HG03280 (cell line): ENCODE data around the gene PAX2.

Experiments
- ATAC-seq: cut with Tn5 transposase; IDR thresholded peaks from one replicate; pipeline ENCODE4 v1.9.1; 2021; ENCODE audit warnings: mild to moderate bottlenecking, moderate library complexity; ENCODE audit not compliant: unreplicated experiment

Gene PAX2

DNA sequence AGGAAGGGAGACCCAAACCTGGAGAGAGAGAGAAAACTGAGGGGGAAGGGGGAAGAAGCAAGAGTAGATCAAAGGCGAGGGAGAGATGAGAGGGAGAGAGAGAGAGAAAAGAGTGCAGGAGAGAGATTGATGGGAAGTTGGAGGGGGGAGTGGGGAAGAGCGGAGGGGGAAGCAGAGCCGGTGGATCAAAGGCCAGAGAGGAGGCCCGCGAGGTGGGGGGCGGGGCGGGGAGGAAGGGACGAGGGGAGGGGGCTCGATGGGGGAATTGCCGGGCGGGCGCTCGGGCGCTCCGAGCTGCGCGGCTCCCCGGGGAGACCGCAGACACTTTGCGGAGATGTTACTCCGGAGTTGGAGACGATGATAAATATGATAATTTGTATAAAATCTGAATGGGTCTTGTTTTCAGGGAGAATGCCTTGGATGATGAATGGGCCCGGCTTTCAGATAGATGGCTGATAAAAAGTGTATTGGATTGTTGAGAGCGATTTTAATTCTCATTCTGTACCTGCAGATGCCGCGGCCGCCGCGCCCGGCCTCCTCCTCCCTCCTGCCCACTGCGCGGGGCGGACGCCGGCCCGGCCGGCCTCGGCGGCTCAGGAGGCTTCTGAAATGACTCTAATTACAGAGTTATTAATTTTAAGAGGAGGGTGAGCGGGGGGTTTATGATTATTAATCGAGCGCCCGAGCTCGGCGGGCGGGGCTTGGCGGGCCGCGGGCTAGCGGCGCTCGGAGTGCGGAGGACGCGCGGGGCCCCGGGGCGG, 21.4 kb upstream of the PAX2 start:
- no peak for ATAC-seq

DNA sequence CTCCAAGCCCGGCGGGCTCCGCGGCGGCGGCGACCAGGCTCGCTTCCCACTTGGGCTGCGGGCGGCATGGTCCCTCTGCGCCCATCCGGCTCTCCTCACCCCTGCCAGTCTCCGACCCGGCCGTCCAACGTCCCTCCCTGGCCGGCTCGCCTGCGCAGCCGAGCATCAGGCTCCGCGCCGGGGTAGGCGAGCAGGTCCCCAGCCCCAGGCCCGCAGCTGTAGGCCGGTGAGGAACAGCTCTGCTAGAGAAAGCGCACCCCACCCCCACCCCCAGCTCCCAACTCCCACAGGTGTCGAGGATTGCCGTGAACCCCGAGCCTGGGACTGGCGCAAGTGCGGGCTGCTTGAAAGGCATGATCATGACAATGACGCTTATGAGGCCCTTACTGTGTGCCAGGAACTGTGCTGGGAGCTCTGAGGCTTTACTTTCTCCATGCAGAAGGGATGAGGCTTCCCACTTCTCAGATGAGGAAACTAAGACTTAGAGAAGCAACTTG, 20.8 kb upstream of the PAX2 start:
- no peak for ATAC-seq

DNA sequence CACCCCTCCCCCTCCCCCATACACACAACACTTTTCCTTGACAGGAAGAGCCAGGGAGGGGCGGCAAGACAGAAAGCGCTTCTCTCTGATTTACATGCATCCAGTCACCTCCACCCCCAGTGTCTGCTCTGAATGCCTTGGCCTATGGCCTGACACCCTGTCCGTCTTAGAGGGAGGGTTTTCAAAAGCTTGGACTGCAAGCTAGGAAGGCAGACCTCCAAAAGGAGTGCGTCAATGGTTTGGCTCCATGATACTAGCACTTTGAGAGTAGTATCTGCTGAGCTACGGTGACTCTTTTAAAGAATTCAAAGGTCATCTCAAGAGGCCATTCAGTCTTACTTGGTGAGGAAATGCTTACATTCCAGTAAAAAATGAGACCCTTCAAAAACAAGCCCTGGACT, 20.3 kb upstream of the PAX2 start:
- no peak for ATAC-seq

DNA sequence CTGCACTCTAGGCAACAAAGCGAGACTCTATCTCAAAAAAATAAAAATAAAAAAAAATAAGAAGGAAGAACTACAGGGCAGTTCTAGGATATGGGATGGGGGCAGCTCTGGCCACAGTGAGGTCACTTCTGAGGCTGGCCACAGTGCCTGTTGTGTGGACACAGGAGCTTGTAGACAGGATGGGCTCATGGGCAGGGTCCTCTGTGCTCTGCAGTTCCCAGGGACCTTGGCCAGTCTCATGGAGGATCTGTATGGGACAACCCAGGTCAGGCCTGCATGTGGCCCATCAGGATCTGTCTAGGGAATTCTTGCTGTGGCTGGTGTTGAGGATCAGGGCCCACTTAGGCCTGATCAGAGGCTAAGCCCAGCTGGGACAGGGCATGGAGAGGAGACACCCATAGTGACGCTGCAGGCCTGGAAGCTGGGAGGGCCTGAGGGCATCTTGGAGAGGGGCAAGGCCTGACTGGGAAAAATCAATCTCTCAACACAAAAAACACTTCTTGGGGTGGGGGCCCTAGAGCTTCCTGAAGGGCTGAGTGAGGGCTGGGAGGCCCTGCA, 19.4 kb upstream of the PAX2 start:
- ATAC-seq: no peak

DNA sequence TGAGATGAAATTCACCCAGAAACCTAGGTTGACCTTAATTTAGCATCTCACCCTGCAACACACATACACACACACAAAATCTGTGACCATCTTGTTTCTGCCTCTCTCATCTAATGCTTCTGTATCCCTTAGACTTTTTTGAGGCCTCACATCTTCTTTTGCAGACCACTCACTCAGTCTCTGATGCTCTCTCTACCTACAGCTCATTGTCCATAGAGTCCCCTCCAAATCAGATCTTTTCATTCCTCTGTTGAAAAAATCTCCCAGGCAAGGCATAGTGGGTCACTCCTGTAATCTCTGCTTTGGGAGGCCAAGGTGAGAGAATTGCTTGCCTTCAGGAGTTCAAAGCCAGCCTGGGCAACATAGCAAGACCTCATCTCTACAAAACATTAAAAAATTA, 17.6 kb upstream of the PAX2 start:
- ATAC-seq: no peak

DNA sequence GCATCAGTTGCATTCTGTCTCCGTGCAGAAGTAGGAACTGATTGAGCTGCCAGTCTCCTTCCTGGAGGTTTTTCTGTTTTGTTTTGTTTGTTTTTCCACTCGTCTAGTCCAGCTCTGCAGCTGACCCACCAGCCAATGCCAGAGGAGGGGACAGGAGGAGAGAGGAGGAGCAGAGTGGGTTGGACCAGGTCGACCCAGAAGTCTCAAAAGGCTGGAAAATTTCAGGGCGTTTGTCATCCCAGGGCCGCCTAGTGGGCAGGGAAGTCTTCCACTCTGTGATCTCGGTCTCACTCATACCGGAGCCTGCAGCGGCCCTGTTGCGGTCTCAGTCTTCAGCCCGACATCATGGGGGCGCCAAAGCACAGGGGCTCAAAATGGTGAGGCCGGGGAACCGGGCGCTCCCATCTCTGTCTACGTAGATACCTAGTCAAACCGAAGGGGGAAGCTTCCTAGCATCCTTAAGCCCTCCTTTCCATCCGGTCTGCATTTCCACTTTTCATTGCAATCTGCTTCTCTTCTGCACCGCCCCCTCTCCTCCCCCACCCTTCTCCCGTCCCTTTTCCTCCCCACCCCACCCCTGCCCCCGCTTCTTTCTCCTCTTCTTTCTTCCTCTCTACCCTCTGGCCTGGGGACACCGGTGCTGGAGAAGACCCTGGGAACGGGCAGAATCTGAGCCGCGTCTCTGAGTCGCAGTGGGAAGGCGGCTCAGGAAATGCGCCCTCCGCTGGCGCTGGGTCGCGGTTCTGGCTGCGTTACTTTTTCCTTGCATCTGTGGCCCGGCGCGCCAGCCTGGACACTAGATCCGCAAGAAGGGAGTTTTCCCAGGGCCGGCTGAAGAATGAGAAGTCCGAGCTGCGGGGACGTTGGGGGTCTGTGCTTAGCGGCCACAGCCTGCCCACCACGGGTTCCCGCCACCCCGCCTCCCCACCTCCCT, 16.2 kb upstream of the PAX2 start:
- ATAC-seq: no peak

DNA sequence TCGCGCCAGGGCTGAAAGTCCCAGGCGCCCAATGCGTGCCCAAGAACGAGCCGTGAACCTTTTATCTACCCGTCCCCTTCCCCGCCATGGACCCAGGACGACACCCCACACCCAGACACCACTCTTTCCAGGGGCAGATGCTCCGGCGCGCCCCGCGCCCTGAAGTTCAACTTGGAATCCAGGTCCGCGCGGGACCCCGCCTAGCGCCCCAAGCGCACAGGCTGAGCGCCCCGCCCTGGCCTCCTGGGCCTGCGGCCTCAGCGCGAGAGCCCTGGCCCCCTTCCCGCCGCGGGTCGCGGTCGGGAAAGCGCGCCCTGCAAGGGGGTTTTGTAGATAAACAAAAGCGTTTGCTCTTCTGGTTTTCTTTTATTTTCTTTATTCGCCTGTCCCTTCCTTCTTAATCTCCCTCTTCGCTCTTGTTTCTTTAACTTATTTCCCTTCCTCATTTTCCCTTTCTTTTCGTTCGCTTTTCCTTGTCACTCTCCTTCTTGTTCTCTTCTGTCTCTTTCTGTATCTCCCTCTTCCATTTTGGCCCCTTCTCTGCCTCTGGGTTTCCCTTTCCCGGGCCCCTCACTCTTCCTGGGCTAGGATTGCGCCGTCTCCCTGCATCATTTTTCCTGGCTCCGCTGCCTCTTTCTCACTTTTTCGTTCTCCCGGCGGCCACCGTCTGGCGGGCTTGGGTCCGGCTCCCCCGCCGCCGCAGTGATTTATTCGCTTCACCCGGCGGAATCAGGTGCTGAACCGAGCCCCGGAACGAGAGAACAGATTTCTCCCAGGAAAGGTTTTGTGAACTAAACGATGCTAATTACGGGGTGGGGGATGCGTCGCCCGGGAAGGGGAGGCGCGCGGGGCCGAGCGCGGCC, 15.3 kb upstream of the PAX2 start:
- no peak for ATAC-seq

DNA sequence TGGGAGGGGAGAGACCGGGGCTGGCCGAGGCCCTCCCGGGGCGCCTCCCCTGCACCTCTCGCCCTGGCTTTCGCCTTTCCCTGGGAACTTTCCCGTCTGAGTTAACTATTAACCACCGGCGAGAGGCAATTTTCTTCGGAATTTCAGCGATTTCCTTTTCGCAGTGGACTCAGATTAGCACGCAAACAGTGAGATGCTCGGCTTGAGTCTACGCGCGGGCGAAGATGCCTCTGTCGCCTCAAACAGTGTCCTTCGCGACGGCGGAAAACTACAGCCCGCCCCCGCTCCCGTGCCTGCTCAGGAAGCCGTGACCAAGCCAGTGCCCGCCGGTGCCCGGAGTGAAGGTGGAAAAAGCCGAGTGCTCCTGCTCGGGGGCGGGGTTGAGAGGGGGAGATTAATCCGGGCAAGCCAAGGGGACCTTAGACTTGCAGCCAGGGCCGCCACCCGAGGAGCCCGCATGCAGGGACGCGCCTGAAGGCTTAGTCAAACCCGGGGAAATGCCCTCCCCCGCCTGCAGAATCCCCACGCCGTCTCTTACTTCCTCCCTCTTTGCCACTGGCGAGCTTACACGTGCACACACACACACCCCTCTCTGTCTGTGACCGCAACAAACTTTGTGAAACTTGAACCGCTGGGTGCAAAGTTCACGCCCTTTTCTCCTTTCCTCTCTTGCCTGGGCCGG, 14.5 kb upstream of the PAX2 start:
- ATAC-seq: peak; percentile 50

DNA sequence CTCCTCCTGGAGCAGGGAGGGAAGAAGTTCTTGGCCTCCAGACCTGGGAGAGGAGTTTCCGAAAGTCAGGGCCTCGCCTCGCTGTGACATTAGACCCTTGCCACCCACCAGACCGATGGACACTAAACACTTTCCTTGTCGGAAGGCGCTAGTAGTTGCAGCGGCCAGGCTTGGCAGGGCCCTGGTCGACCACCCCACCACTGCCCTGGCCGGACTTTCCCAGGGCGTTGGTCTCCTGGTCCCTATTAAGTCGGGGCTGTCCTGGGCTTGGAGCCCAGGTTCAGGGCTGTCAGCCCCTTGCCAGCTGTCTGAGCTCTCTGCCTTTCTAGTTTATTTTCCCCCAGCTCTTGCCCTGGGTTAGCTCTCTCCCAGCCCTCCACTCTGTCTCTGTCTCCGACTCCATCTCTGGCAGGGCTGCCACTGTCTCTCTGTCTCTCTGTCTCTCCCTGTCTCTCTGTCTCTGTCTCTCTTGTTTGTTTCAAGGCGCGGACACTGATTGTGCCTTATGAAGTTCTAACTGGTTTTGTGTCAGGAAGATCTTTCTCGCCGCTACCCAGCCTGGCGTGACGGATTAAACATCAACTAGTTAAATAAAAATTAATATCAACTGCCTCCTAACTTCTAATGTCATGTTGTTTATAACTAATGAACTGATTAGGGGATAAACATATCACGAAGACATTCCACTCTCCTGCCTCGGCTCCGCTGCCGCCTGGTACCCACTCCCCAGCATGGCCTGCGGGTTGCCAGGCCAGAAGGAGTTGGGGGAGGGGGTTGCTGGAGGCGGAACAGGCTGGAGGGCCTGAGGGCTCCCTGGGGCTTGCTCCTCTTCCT, 13.8 kb upstream of the PAX2 start:
- ATAC-seq: no peak

DNA sequence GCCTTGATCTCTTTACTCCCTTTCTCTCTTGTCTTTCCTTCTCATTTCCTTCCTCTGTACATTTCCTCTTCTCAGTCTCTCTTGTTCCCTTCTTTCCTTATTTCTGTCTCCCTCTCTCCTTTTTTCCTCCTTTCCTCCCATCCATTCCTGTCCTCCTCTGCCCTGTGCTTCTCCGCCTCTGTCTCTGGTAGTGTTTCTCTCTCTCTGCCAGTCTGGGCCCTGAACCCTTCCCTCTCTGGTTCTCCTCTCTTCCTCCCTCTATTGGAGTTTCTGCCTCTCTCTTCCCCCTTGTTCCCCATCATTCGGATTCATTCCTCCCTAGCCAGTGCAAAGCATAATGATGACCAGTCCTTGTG, 13.2 kb upstream of the PAX2 start:
- ATAC-seq: no peak

DNA sequence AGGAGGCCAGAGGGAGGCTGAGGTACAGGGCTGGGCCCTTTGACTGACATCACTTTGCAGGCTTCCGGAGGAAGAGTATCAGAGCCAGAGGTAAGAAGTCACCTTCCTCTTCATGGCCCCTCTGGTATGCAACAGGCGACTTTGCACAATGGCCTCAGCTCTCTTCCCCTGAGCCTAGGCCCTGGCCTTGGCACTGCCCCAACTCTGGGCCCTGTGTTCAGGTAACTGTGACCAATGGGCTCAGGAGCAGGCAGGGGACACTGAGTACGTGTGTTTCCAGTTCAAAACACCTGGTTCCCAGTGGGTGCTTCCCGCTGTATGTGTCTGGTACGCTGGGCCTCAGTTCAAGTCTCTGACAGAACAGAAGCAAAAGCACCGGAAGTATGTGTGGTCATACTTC, 12.1 kb upstream of the PAX2 start:
- no peak for ATAC-seq

DNA sequence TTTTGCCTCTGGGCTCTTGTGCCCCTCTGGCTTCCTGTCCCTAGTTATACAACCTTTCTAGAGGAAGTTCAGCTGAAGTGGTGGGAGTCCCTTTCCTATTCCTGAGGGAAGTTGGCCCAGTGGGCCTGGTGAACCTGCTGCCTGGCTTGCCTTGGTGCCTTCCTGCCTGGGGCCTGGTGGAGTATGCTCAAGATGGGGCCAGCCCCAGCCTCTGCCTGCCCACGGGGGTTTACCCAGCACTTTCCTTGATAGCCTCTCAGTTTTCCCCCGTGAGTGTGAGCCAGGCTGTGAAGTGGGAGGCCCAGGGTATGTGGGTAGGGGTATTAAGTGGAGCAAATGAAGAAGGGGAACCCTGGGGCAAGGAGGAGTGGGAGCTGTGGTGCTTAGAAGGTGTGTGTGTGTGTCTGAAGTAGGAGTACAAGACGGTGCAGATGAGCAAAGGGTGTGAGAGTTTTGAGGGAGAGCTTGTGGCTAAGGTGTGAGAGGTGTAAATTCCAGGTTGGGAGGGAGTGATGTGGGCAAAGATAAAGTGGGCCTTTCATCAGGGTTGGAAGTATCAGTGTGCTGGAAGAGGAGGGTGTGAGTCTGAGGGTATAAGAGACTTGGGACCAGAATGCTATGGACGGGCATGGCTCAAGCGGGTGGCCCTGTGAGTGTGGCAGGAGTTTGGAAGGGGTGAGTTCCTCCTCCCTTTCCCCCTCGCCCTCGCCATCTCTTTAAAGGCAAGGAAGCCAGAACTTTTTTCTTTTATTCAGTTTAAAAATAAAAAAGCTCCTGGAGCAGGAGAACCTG, 10.9 kb upstream of the PAX2 start:
- ATAC-seq: no peak

DNA sequence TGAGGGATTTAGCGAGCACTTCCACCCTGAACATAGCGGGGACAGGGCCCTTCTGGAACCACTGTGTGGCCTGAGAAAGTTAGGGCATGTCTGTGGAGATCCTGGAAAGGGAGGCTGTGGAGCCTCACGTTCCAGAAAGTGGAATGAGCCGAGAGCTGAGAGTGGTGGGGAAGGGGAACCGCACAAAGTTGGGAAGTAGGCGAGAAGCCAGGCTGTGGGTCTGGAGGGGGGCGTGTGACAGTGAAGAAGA, 10.4 kb upstream of the PAX2 start:
- no peak for ATAC-seq

DNA sequence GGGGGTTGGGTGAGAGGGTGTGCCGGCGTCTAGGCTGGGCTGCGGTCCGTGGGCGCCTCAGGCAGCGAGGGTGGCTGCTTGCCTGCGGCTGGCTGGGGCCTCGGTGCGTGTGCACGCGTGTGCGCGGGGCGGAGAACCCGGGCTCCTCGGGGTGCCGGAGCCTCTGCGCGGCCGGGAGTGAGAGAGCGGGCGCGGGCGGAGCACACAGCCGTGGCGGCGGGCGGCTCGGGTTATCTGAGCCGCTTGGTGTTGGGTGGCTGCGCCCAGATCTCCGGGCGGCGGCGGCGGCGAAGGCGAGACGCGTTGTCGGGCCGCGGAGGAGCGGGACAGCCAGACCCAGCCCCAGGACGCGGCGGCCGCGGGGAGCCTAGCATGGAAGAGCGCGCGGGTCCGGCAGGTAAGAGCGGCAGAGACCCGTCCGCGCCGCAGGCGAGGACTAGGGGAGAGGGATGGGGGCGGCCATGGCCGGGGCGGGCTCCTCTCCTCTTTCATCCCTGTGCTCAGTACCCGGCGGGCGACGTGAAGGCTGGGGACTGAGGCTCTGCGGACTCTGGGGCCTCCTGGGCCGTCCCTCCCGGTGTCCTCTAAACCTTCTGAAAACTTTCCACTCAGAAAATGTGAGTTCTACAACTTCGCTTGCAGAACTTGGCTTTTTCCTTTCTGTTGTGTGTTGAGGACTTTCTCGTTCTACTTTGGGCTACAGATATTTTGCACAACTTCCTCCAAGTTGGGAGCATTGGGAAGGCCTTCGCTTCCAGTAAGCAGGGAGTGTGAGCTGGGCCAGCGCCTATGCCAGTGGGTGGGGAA, 9.8 kb upstream of the PAX2 start:
- no peak for ATAC-seq

DNA sequence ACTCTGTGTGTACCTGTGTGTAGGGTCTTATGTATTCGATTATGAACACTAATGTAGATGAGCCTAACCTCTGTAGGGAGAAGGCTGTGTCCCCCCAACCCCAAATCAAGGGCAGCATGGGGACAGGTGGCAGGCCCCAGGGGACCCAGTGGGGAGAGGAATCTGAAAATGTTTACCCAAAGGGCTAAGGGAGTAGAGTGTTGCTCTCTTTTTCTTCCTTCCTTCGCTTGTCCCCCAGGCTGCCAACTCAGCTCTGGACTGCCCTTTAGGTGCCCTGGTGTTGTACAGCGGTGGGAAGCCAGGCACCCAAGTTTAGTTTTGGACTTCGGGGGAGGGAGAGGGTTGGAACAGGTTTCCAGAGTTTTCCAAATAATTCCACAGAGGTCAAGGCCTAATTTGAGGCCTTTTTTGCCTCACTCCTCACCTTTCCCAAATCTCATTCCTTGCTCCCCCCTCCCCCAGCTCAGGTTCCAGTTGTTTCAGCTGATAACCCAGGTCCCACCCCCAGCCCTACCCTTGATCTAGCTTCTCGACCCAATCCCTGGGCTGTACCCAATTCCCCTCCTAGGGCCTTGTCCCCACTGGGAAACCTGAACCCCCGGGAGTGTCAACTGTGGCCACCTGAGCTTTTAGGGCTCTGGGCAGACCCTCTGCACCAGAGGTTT, 9.1 kb upstream of the PAX2 start:
- ATAC-seq: no peak

DNA sequence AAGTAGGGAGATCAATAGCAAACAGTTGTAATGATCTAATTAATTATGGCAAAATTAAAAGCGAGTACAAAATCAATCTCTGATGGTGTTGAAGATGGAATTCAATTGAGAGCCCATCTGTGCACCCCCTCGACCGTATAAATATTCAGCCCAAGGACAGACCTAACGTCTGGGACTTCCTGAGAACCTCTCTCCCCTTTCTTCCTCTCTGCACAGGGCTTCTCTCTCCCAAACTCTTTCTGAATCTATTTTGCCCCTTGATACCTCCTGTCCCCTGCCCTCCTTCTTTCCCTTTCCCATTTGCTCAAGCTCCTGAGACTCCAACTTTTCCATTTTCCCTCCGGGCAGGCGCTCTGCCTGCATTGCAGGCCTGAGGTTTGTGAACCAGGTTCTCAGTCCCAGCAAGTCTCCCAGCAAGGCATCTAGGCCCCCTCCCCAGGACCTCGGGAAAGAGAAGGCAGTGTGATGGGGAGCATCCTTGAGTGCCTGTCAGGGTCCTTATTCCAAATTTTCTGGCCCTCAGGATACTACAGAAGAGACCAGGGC, 8.5 kb upstream of the PAX2 start:
- no peak for ATAC-seq

DNA sequence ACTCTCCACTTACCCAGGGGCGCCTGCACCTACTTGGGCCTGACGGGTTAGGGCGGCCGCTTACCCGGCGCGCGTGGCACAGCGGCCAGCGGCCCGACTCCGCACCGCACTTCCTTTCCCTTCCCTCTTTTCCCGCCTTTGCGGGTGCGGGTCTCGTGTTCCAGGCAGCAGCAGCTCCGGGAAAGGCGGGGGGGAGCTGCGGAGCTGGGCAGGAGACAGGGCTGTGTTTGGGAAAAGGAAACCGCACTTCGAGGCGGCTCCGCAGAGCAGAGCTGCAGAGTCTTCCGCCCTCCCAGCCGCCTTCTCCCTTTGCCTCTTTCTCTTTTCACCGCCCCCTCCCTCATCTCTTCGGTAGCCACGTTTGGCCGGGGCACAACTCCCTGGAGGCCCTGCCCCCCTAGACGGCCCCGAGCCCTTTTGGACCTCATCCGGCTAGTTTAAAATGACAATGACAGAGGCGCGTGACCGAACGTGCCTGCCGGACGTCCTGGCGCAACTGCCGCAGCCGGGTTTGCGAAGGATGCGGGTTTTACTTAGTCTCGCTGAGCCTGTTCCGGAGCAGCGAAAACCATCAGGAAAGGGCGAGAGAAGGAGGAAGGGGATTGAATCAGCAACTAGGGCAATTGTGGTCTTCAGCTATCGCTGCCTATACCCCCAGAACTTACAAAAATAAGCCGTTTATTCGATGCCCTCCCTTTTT, 7.9 kb upstream of the PAX2 start:
- no peak for ATAC-seq
